WTC11 (cell line): Measurements from ENCODE around the gene AFG3L2. TPM values are rescaled to one million over a fixed set of nuclear protein-coding genes. Genes with fewer than 3 reads are reported as not detected.

ENCODE experiments used
- ATAC-seq: fragments of 200-7000 bp; cut with Tn5 transposase; 2 replicates; pipeline ENCODE4 v1.10.0; 2021; ENCODE audit warnings: mild to moderate bottlenecking, moderate library complexity
- CTCF ChIA-PET: fragments of 300-600 bp; sonication (Branson Sonifier 250); formaldehyde crosslinking; loops from one replicate; lab custom pipeline; 2021; ENCODE audit warnings: antibody characterized with exemption; lab: Charles Lee
- POLR2A ChIA-PET: fragments of 350-600 bp; sonication (Branson Sonifier 250); formaldehyde crosslinking; loops from one replicate; lab custom pipeline; 2021; ENCODE audit warnings: antibody characterized with exemption; lab: Charles Lee
- DNase-seq: peaks from one replicate; pipeline ENCODE4 v3.0.0; 2021; ENCODE audit warnings: low spot score
- H3K27ac Mint-ChIP-seq: 2 replicates; pipeline ENCODE4 v1.8.0; 2021; ENCODE audit warnings: mixed read lengths
- H3K27me3 Mint-ChIP-seq: 2 replicates; pipeline ENCODE4 v1.8.0; 2021; ENCODE audit warnings: low read depth, mild to moderate bottlenecking, moderate library complexity, mixed read lengths
- H3K36me3 Mint-ChIP-seq: 2 replicates; pipeline ENCODE4 v1.8.0; 2021; ENCODE audit warnings: mixed read lengths
- H3K4me1 Mint-ChIP-seq: 2 replicates; pipeline ENCODE4 v1.8.0; 2022; ENCODE audit warnings: mixed read lengths
- H3K4me3 Mint-ChIP-seq: 2 replicates; pipeline ENCODE4 v1.8.0; 2021; ENCODE audit warnings: mild to moderate bottlenecking, moderate library complexity, mixed read lengths
- H3K9me3 Mint-ChIP-seq: 2 replicates; pipeline ENCODE4 v1.8.0; 2021; ENCODE audit warnings: mixed read lengths
- ARID4B ChIP-seq: sonication (generic); formaldehyde crosslinking; IDR thresholded peaks from 2 replicates; pipeline ENCODE4 v1.8.0; 2023; ENCODE audit warnings: missing genetic modification reagents, mild to moderate bottlenecking, borderline replicate concordance
- ATF3 ChIP-seq: sonication (generic); formaldehyde crosslinking; conservative IDR thresholded peaks from 2 replicates; pipeline ENCODE4 v1.8.1; 2022; ENCODE audit warnings: mild to moderate bottlenecking, missing genetic modification reagents
- CBFB ChIP-seq: sonication (generic); formaldehyde crosslinking; IDR thresholded peaks from 2 replicates; pipeline ENCODE4 v1.8.1; 2022; ENCODE audit warnings: mild to moderate bottlenecking, low read depth, missing genetic modification reagents
- CREB1 ChIP-seq: sonication (generic); formaldehyde crosslinking; IDR thresholded peaks from 2 replicates; pipeline ENCODE4 v1.8.0; 2023; ENCODE audit warnings: mild to moderate bottlenecking, missing genetic modification reagents
- E2F1 ChIP-seq: sonication (generic); formaldehyde crosslinking; IDR thresholded peaks from 2 replicates; pipeline ENCODE4 v1.8.0; 2022; ENCODE audit warnings: mild to moderate bottlenecking, missing genetic modification reagents
- ERG ChIP-seq: fragments of 250-450 bp; sonication (Bioruptor Pico); IDR thresholded peaks from 2 replicates; pipeline ENCODE4 v1.8.0; 2021; ENCODE audit warnings: mild to moderate bottlenecking
- IRF2 ChIP-seq: sonication (generic); formaldehyde crosslinking; IDR thresholded peaks from 2 replicates; pipeline ENCODE4 v1.8.0; 2022; ENCODE audit warnings: low read depth, missing genetic modification reagents, borderline replicate concordance
- KAT7 ChIP-seq: sonication (generic); formaldehyde crosslinking; IDR thresholded peaks from 2 replicates; pipeline ENCODE4 v1.8.1; 2023; ENCODE audit warnings: missing genetic modification reagents, mild to moderate bottlenecking, borderline replicate concordance
- NFATC4 ChIP-seq: fragments of 250-450 bp; sonication (Bioruptor Pico); IDR thresholded peaks from 2 replicates; pipeline ENCODE4 v1.9.0; 2021; ENCODE audit warnings: mild to moderate bottlenecking
- OVOL2 ChIP-seq: fragments of 250-450 bp; sonication (Bioruptor Pico); IDR thresholded peaks from 2 replicates; pipeline ENCODE4 v1.9.0; 2021; ENCODE audit warnings: mild to moderate bottlenecking, borderline replicate concordance
- PREB ChIP-seq: sonication (generic); formaldehyde crosslinking; IDR thresholded peaks from 2 replicates; pipeline ENCODE4 v1.8.1; 2022; ENCODE audit warnings: mild to moderate bottlenecking, missing genetic modification reagents, moderate library complexity, borderline replicate concordance
- SOX15 ChIP-seq: fragments of 250-450 bp; sonication (Bioruptor Pico); IDR thresholded peaks from 2 replicates; pipeline ENCODE4 v1.9.0; 2021; ENCODE audit warnings: mild to moderate bottlenecking
- ZSCAN18 ChIP-seq: fragments of 250-450 bp; sonication (Bioruptor Pico); IDR thresholded peaks from 2 replicates; pipeline ENCODE4 v2.1.2; 2022; ENCODE audit warnings: mild to moderate bottlenecking, moderate library complexity
- total RNA-seq: library from RNA; stranded (reverse); gene quantifications from 3 replicates; pipeline ENCODE4 v1.2.3, GENCODE V29; 2021

The AFG3L2 gene
- total RNA-seq, 1 experiment from 2014 or later = 109 TPM

GRCh38 chr18:12306752-12307700 lies 70.0 kb downstream of the AFG3L2 start:
- H3K4me1 Mint-ChIP-seq = peaks cover 42% of the 10 kb centered on the region
- peaks cover 8% of the 10 kb centered on the region for H3K9me3 Mint-ChIP-seq
- peak overlapping the region; percentile 57; the same call in 1 of the 2 replicates for H3K27ac Mint-ChIP-seq
- POLR2A ChIA-PET = interaction anchor here (0.7 to 1.1 kb wide), 4 partner anchors 20 to 216 kb away, joined by 3 to 8 read pairs (median 4); no protein-coding TSS in a partner anchor
- ATAC-seq (peak; percentile 3; the same call in 1 of the 2 replicates), DNase-seq (peak; percentile 55)
- CTCF ChIA-PET = interaction anchor here (0.7 to 4.0 kb wide), 10 partner anchors 9 to 70 kb away, joined by 3 to 24 read pairs (median 5); partner anchors contain the start of gene AFG3L2
- no peak for TF ChIP-seq IRF2 (CRISPR knock-in tag)
- TF ChIP-seq SOX15 (CRISPR knock-in tag) = no peak
- no peak for TF ChIP-seq CREB1
- no peak for TF ChIP-seq ERG (CRISPR knock-in tag)
- TF ChIP-seq CBFB (CRISPR knock-in tag) = no peak
- no peak for TF ChIP-seq KAT7 (CRISPR knock-in tag)
- TF ChIP-seq E2F1 (CRISPR knock-in tag) = no peak
- TF ChIP-seq ZSCAN18 (CRISPR knock-in tag) = no peak
- no peak for TF ChIP-seq PREB
- TF ChIP-seq ATF3 (CRISPR knock-in tag) = no peak
- no peak for TF ChIP-seq OVOL2 (CRISPR knock-in tag)
- no peak for TF ChIP-seq NFATC4 (CRISPR knock-in tag)
- no peak for TF ChIP-seq ARID4B (CRISPR knock-in tag)
- peak overlapping the region; percentile 87 for H3K4me3 Mint-ChIP-seq
- peaks cover 20% of the 10 kb centered on the region for H3K27me3 Mint-ChIP-seq
- H3K36me3 Mint-ChIP-seq = peaks cover 24% of the 10 kb centered on the region
